ENCODE results near the gene PLEKHM3. TPM values are rescaled to one million over a fixed set of nuclear protein-coding genes. Genes with fewer than 3 reads are reported as not detected.
A peak's percentile ranks its signal among the peaks of the same experiment; 100 is the strongest.

Gene PLEKHM3
- total and polyA plus RNA-seq, 7 donors: 1.2 to 47.9 (median 29.1) TPM

DNA sequence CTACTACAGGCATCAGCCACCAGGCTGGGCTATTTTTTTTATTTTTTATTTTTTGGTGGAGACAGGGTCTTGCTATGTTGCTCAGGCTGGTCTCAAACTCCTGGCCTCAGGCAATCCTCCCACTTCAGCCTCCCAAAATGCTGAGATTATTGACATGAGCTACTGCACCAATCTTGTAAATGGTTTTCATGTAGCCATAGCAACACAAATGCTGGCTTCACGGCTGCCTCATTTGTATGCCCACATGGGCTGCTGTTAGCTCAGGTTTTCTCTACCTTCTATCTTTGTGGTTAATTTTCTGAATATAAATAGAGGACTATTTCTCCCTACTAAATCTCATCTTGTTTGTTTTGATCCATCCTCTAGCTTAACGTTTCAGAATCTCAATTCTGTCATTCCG, 58.2 kb downstream of the PLEKHM3 start:
- no peak for TF ChIP-seq POLR2A (IDR thresholded peaks at IDR 0.05)
- TF ChIP-seq CTCF (IDR thresholded peaks at IDR 0.05): no peak
- TF ChIP-seq POLR2AphosphoS5 (IDR thresholded peaks at IDR 0.05): no peak
- TF ChIP-seq EP300 (IDR thresholded peaks at IDR 0.05): no peak
- no peak for DNase-seq
- intact Hi-C loops (cut with DNase I): loop anchor here (5.0 kb wide), 1 partner anchor 35 kb away; no protein-coding TSS in a partner anchor
- Histone ChIP-seq H3K27me3 (no peaks in the 10 kb centered on the region), H3K4me3 (no peak overlapping the region), H3K4me1 (peaks cover 0 to 38% (median 23%) of the 10 kb centered on the region in 4 donors), H3K9me3 (no peaks in the 10 kb centered on the region), H3K27ac (no peak overlapping the region), H3K36me3 (no peaks in the 10 kb centered on the region)
- WGBS, 2 donors: 85 to 90% methylated on average over 3 of the region's 3 CpGs

GRCh38 chr2:207960911-207961310, 64.4 kb downstream of the PLEKHM3 start:
- 66 to 84% methylated on average over 1 of the region's 1 CpG for WGBS, 2 donors
- Histone ChIP-seq H3K9me3 (no peaks in the 10 kb centered on the region), H3K4me3 (no peak overlapping the region), H3K36me3 (no peaks in the 10 kb centered on the region), H3K27me3 (no peaks in the 10 kb centered on the region), H3K4me1 (peaks cover 0 to 20% (median 15%) of the 10 kb centered on the region in 4 donors), H3K27ac (no peak overlapping the region)
- intact Hi-C loops (cut with DNase I): no loop called here
- no peak for DNase-seq
- TF ChIP-seq CTCF (IDR thresholded peaks at IDR 0.05) (no peak), POLR2AphosphoS5 (IDR thresholded peaks at IDR 0.05) (peak in 1 of 4 donors; percentile 12), EP300 (IDR thresholded peaks at IDR 0.05) (no peak), POLR2A (IDR thresholded peaks at IDR 0.05) (no peak)

DNA sequence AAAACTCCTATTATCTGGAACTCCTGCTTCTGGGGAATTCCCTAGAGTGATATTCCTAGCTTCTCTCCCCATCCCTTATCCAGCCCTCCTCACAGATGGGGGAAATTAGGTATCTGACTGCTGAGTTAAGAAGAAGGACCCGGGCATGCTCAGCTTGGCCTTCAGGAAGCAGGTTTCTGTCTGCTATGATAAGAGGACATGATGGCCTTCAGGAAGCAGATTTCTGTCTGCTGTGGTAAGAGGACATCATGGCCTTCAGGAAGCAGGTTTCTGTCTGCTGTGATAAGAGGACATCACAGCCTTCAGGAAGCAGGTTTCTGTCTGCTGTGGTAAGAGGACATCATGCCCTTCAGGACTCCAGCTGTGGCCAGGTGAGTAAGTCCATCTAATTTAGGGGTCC, 65.2 kb downstream of the PLEKHM3 start:
- no peaks in the 10 kb centered on the region for H3K27me3 ChIP-seq
- no peaks in the 10 kb centered on the region for H3K36me3 ChIP-seq
- peaks cover 0 to 20% (median 15%) of the 10 kb centered on the region in 4 donors for H3K4me1 ChIP-seq
- H3K9me3 ChIP-seq: no peaks in the 10 kb centered on the region
- intact Hi-C loops (cut with DNase I): no loop called here
- no peak for DNase-seq
- H3K27ac ChIP-seq: no peak overlapping the region
- TF ChIP-seq POLR2A (IDR thresholded peaks at IDR 0.05) (no peak), EP300 (IDR thresholded peaks at IDR 0.05) (no peak), POLR2AphosphoS5 (IDR thresholded peaks at IDR 0.05) (no peak), CTCF (IDR thresholded peaks at IDR 0.05) (no peak)
- H3K4me3 ChIP-seq: no peak overlapping the region
- 52 to 89% methylated on average over 1 of the region's 1 CpG for WGBS, 2 donors

- peaks cover 0 to 19% (median 14%) of the 10 kb centered on the region in 4 donors for H3K4me1 ChIP-seq
- DNase-seq: no peak
- TF ChIP-seq EP300 (IDR thresholded peaks at IDR 0.05) (no peak), POLR2AphosphoS5 (IDR thresholded peaks at IDR 0.05) (no peak), CTCF (IDR thresholded peaks at IDR 0.05) (no peak), POLR2A (IDR thresholded peaks at IDR 0.05) (no peak)
- H3K9me3 ChIP-seq: no peaks in the 10 kb centered on the region
- 77 to 90% methylated on average over 3 of the region's 3 CpGs for WGBS, 2 donors
- no peaks in the 10 kb centered on the region for H3K27me3 ChIP-seq
- intact Hi-C loops (cut with DNase I): no loop called here
- no peak overlapping the region for H3K27ac ChIP-seq
- H3K36me3 ChIP-seq: no peaks in the 10 kb centered on the region
- no peak overlapping the region for H3K4me3 ChIP-seq
Observed at GRCh38 chr2:207956771-207957170, 68.6 kb downstream of the PLEKHM3 start.

- Histone ChIP-seq H3K27me3 (no peaks in the 10 kb centered on the region), H3K4me3 (no peak overlapping the region), H3K36me3 (no peaks in the 10 kb centered on the region), H3K27ac (no peak overlapping the region), H3K4me1 (peaks cover 0 to 8% (median 2%) of the 10 kb centered on the region in 4 donors), H3K9me3 (no peaks in the 10 kb centered on the region)
- WGBS, 2 donors: 42 to 46% methylated on average over 1 of the region's 1 CpG
- intact Hi-C loops (cut with DNase I): no loop called here
- DNase-seq: no peak
- TF ChIP-seq CTCF (IDR thresholded peaks at IDR 0.05): no peak
- TF ChIP-seq POLR2AphosphoS5 (IDR thresholded peaks at IDR 0.05): no peak
- no peak for TF ChIP-seq EP300 (IDR thresholded peaks at IDR 0.05)
- TF ChIP-seq POLR2A (IDR thresholded peaks at IDR 0.05): no peak
Observed at GRCh38 chr2:207955456-207955855, 69.9 kb downstream of the PLEKHM3 start.
